Measurements from ENCODE around the gene IQCB1.
"Not testable (repeated sequence)": the region's sequence is repeated elsewhere in the genome, so short reads cannot be mapped to it uniquely, and the experiment has no call there.

The IQCB1 gene

GRCh38 chr3:121834671-121835464 is at the start of gene IQCB1, which contains the start of gene EAF2:
IQCB1 (minus strand) TSS chr3:121835060; CDS start chr3:121828960, 6,100 bp downstream.
EAF2 (plus strand) TSS chr3:121835209; CDS start chr3:121835286, 77 bp downstream.
- peak; percentile 99 for DNase-seq (ENCODE audit: low spot score)

- DNase-seq (ENCODE audit: low spot score) = peak; percentile 50
Measured at GRCh38 chr3:121883507-121883906, 48.6 kb upstream of the IQCB1 start.

- no peak for DNase-seq (ENCODE audit: low spot score)
Measured at GRCh38 chr3:121878411-121878810, 43.6 kb upstream of the IQCB1 start.

GRCh38 chr3:121871430-121871829 is 36.6 kb upstream of the IQCB1 start:
- DNase-seq (ENCODE audit: low spot score) = no peak

- no peak for DNase-seq (ENCODE audit: low spot score)
Measured at GRCh38 chr3:121870717-121871116, 35.9 kb upstream of the IQCB1 start.

GRCh38 chr3:121869736-121870135 is 34.9 kb upstream of the IQCB1 start:
- no peak for DNase-seq (ENCODE audit: low spot score)

GRCh38 chr3:121863801-121864200 is 28.9 kb upstream of the IQCB1 start:
- DNase-seq (ENCODE audit: low spot score) = no peak

- not testable (repeated sequence) for DNase-seq (ENCODE audit: low spot score)
Measured at GRCh38 chr3:121863247-121863646, 28.4 kb upstream of the IQCB1 start.

- not testable (repeated sequence) for DNase-seq (ENCODE audit: low spot score)
Measured at GRCh38 chr3:121857778-121858177, 22.9 kb upstream of the IQCB1 start.

GRCh38 chr3:121855555-121855954 is 20.7 kb upstream of the IQCB1 start:
- DNase-seq (ENCODE audit: low spot score) = peak; percentile 42

GRCh38 chr3:121852256-121852655 is 17.4 kb upstream of the IQCB1 start:
- DNase-seq (ENCODE audit: low spot score) = no peak

- no peak for DNase-seq (ENCODE audit: low spot score)
Measured at GRCh38 chr3:121844892-121845291, 10.0 kb upstream of the IQCB1 start.

GRCh38 chr3:121839962-121840361 is 5.1 kb upstream of the IQCB1 start:
- DNase-seq (ENCODE audit: low spot score) = no peak

- no peak for DNase-seq (ENCODE audit: low spot score)
Measured at GRCh38 chr3:121836481-121836880, 1.6 kb upstream of the IQCB1 start.

GRCh38 chr3:121836064-121836463 is 1.2 kb upstream of the IQCB1 start:
- no peak for DNase-seq (ENCODE audit: low spot score)

- DNase-seq (ENCODE audit: low spot score) = peak; percentile 15
Measured at GRCh38 chr3:121835465-121835801, 573 bp upstream of the IQCB1 start.

GRCh38 chr3:121834157-121834670 is 646 bp downstream of the IQCB1 start:
- DNase-seq (ENCODE audit: low spot score) = peak; percentile 15

- DNase-seq (ENCODE audit: low spot score) = no peak
Measured at GRCh38 chr3:121822973-121823372, 11.9 kb downstream of the IQCB1 start.

- no peak for DNase-seq (ENCODE audit: low spot score)
Measured at GRCh38 chr3:121821421-121822199, 13.2 kb downstream of the IQCB1 start.

- DNase-seq (ENCODE audit: low spot score) = no peak
Measured at GRCh38 chr3:121819236-121819635, 15.6 kb downstream of the IQCB1 start.

GRCh38 chr3:121818578-121818977 is 16.3 kb downstream of the IQCB1 start:
- DNase-seq (ENCODE audit: low spot score) = no peak

- DNase-seq (ENCODE audit: low spot score) = no peak
Measured at GRCh38 chr3:121817753-121818152, 17.1 kb downstream of the IQCB1 start.

GRCh38 chr3:121809249-121809648 is 25.6 kb downstream of the IQCB1 start:
- no peak for DNase-seq (ENCODE audit: low spot score)

Measured in activated CD4-positive, alpha-beta T cell treated with anti-CD3 and anti-CD28 coated beads, Interleukin-2, Interleukin-4, amounts not matched to agents 100 ng/mL and 50 ng/mL, durations not matched to agents 16 hours and 8 hours (primary cell).